Measurements from ENCODE around the gene COL17A1.

COL17A1 gene

DNA sequence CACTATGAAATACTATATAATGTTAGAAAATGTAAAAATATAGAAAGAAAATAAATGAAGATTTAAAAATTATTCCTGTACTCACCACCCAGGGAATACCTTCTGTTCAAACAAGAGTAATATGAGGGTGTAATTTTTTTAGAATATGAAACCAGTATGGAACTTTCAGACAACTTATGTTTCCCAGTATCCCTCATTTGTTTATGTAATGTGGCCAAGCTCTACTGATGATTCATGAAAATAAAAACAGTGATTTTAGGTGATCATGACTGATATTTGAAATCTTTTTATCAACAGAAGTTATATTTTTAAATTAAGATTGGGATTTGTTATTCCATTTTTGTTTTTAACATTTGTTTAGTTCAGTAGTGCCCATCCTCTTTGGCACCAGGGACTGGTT is 100.0 kb downstream of the COL17A1 start:
- ATAC-seq = no peak

DNA sequence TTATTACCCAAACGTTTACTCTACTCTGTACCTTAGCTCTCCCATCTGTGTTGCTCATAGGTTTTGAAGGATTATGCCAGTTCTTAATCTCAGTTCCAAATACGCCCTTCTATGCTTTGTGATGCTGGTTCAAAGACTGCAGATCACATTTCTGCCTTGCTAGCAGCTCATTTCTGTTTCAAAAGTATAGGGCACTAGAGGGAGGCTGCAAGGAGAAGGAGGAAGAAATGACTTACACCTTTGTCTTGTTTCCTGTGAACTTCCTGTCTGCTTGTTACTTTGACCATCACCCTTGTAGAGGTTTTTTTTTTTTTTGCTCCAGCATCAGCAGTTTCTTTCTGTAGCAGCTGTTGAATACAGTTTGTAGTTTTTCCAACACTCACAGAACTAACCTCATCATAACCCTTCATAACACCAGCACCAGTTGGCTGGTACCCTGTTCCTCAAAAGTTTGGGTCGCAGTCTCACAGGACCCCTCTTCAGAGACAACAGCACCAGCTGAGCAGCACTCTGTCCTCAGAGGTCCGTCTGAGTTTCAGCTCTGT is 102.2 kb downstream of the COL17A1 start:
- peak; percentile 55 to 76 for ATAC-seq

DNA sequence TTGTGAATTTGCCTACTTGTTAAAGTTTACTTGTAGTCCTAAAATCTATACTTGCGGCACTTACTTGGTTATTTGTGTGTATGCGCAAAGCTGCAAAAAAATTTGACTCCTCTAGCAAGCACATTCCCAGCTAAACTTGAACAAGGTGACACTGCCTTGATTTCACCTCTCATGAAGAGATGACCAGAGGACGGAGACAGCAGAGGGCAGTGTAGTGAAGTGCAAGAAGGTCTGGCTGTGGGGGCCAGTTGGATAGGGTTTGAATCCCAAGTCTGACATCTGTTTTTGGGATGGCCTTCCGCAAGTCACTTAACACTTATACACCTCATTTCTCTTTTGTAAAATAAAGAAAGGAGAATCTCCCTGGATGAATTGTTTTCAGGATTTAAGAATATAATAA is 103.0 kb downstream of the COL17A1 start:
- ATAC-seq = no peak

All from activated CD4-positive, CD25-positive, alpha-beta regulatory T cell treated with anti-CD3 and anti-CD28 coated beads, Interleukin-2, amount 50 U/mL, for 24 hours (primary cell).